K562 (cell line): ENCODE measurements around the gene FLCN. TPM values are rescaled to one million over a fixed set of nuclear protein-coding genes. Genes with fewer than 3 reads are reported as not detected.

ENCODE experiments used
- ASH1L ChIP-seq: fragments of 450-650 bp; IDR thresholded peaks from 2 replicates; pipeline ENCODE4 v1.6.1; 2018; ENCODE audit warnings: borderline replicate concordance, mild to moderate bottlenecking, low read depth; ENCODE audit not compliant: partially characterized antibody
- C11orf30 ChIP-seq: fragments of 450-650 bp; IDR thresholded peaks from 2 replicates; pipeline ENCODE4 v1.6.1; 2016; ENCODE audit warnings: low read depth, mild to moderate bottlenecking
- CHD4 ChIP-seq: fragments of 200-600 bp; sonication (generic); IDR thresholded peaks from 3 replicates; pipeline ENCODE4 v1.6.1; 2012; ENCODE audit warnings: low read depth, mild to moderate bottlenecking, mixed read lengths, low read length, inconsistent platforms; ENCODE audit not compliant: insufficient read depth, insufficient replicate concordance, poor library complexity, severe bottlenecking
- ERF ChIP-seq: fragments of 450-650 bp; formaldehyde crosslinking; IDR thresholded peaks from 2 replicates; pipeline ENCODE4 v1.4.0; 2020; ENCODE audit warnings: mild to moderate bottlenecking, mixed read lengths
- ESRRA ChIP-seq: fragments of 450-650 bp; IDR thresholded peaks from 2 replicates; pipeline ENCODE4 v1.6.1; 2014; ENCODE audit warnings: low read depth, mild to moderate bottlenecking, moderate library complexity, borderline replicate concordance
- MAZ ChIP-seq, 2 experiments: fragments of 450-650 bp in 1 of 2; sonication (generic) in 1 of 2; formaldehyde crosslinking; IDR thresholded peaks in 1 of 2; conservative IDR thresholded peaks in 1 of 2; 2 replicates each; pipeline versions ENCODE4 v1.4.0 to v1.5.0; 2020; ENCODE audit warnings: mild to moderate bottlenecking in 1 of 2, missing genetic modification reagents in 1 of 2
- MBD2 ChIP-seq: sonication (generic); IDR thresholded peaks from 2 replicates; pipeline ENCODE4 v1.6.1; 2016; ENCODE audit warnings: low read depth, borderline replicate concordance
- NFRKB ChIP-seq: fragments of 450-650 bp; IDR thresholded peaks from 2 replicates; pipeline ENCODE4 v1.6.1; 2016; ENCODE audit warnings: low read depth
- POLR2AphosphoS5 ChIP-seq: IDR thresholded peaks from 2 replicates; pipeline ENCODE4 v1.6.1; 2011; ENCODE audit warnings: mild to moderate bottlenecking, low read depth, low read length, moderate library complexity; ENCODE audit not compliant: control insufficient read depth, insufficient read depth
- RB1 ChIP-seq: fragments of 450-650 bp; IDR thresholded peaks from 2 replicates; pipeline ENCODE4 v1.6.1; 2017; ENCODE audit warnings: low read depth, mild to moderate bottlenecking
- RBFOX2 ChIP-seq: fragments of 200-400 bp; formaldehyde crosslinking; IDR thresholded peaks from 2 replicates; pipeline ENCODE4 v1.6.1; 2017; ENCODE audit warnings: low read depth, mild to moderate bottlenecking, low read length, moderate library complexity
- SRSF3 ChIP-seq: fragments of 200-400 bp; formaldehyde crosslinking; IDR thresholded peaks from 2 replicates; pipeline ENCODE4 v1.6.1; 2016; ENCODE audit warnings: mild to moderate bottlenecking, low read length, moderate library complexity; ENCODE audit not compliant: insufficient read depth
- ZBTB8A ChIP-seq: fragments of 450-650 bp; IDR thresholded peaks from 2 replicates; pipeline ENCODE4 v1.6.1; 2018; ENCODE audit warnings: mild to moderate bottlenecking, moderate library complexity; ENCODE audit not compliant: partially characterized antibody
- ZFP30 ChIP-seq: fragments of 250-450 bp; sonication (Bioruptor Pico); IDR thresholded peaks from 2 replicates; pipeline ENCODE4 v1.8.0; 2022; ENCODE audit warnings: moderate library complexity, mild to moderate bottlenecking, inconsistent platforms, borderline replicate concordance
- ZNF589 ChIP-seq: fragments of 200-800 bp; sonication (Bioruptor generic); IDR thresholded peaks from 2 replicates; pipeline ENCODE4 v1.6.1; 2016; ENCODE audit warnings: low read depth, missing genetic modification characterization, missing compliant biosample characterization
- polyA plus RNA-seq, 8 experiments: library from polyadenylated mRNA; depleted of rRNA in 4 of 8; stranded (reverse) in 5 of 8; unstranded in 3 of 8; fragments of >200 nt; fragmentation: Nextera tagmentation in 2 of 8; fragmentation: Illumina TruSeq in 1 of 8; extraction: Ambion mirVana in 2 of 8; extraction: Trizol in 1 of 8; gene quantifications; 2 replicates each; pipeline versions ENCODE4 v1.2.1 to v1.2.3, GENCODE V29; 2011 to 2014; ENCODE audit warnings: inconsistent platforms in 1 of 8, missing spikeins in 1 of 8
- total RNA-seq, 7 experiments: library from RNA; depleted of rRNA in 6 of 7; stranded (reverse); fragments of >200 nt in 6 of 7; fragmentation: Illumina TruSeq in 2 of 7; extraction: Trizol in 2 of 7; gene quantifications; 2 replicates each; pipeline versions ENCODE4 v1.2.1 to v1.2.3, GENCODE V29; 2011 to 2021; ENCODE audit warnings: low replicate concordance in 1 of 7
- TF ChIP-seq, protein P1 (sequence below), 2 experiments: fragments of 450-650 bp; formaldehyde crosslinking in 1 of 2; IDR thresholded peaks; 2 replicates each; pipeline versions ENCODE4 v1.4.0 to v1.6.1; 2014 to 2020; ENCODE audit warnings: mild to moderate bottlenecking in 2 of 2, borderline replicate concordance in 1 of 2, low read depth in 1 of 2

Gene FLCN
- total and polyA plus RNA-seq, 9 of the 15 experiments (the other 6 are each of a cell fraction or from before 2014, with no cell fraction given) = 1.6 to 33.5 (median 10.9) TPM

DNA sequence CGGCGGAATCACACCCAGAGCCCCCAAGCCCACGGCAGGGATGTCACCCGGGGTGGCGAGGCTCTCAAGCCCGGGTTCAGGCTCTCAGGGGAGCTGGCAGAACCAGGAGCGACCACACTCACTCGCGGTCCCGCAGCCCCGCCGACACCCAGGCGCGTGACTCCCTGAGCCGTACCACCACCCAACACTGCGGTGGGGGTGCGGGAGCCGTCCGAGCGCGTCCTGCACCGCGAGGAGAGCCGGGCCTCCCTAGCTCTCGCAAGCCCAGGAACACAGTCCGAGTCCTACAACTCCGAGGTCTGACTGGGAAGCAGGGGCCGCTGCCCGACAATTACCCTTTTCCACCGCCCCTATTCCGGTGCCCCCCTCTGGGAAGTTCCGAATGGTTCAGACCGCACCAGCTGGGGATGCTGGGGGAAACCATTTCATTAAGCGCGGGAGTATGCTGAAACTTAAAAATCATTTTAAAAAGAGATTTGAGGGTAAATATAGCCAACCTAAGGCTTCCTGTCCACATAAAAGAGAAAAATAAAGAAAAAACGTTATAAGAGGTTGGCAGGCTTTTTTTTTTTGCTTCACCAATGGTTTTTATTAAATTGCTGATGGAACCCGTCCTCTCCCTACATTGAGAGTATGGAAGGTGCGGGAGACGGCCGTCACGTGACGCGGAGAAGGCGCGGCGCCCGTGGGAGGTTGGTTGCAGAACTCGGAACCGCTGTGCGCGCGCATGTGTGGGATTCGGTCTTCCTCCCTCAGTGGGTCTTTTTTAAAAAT lies at the start of gene FLCN (continued):
- no peak for TF ChIP-seq ZFP30
- TF ChIP-seq C11orf30 = no peak; the same call in 1 of the 2 replicates
- TF ChIP-seq MBD2 = peak; percentile 95
- TF ChIP-seq ERF (CRISPR knock-in tag) = 0 out of 2 replicates have a peak, but pooled peaks have one; percentile 20
- peak; percentile 88 for TF ChIP-seq ASH1L
- peak in 1 of 2 experiments; percentile 56; a peak in 1 of 4 replicates for TF ChIP-seq MAZ (CRISPR knock-in tag; conservative IDR thresholded peaks at IDR 0.05 in 1 of 2, IDR thresholded peaks at IDR 0.05 in 1 of 2)
- peak; percentile 76; the same call in 1 of the 2 replicates for TF ChIP-seq RB1
- peak; percentile 50; the same call in 1 of the 2 replicates for TF ChIP-seq POLR2AphosphoS5
- TF ChIP-seq ESRRA = peak; percentile 83; the same call in 1 of the 2 replicates
- no peak for TF ChIP-seq CHD4
- TF ChIP-seq ZNF589 = no peak
- TF ChIP-seq NFRKB = no peak; the same call in none of the 2 replicates
- peak; percentile 88 for TF ChIP-seq RBFOX2
- TF ChIP-seq ZBTB8A = no peak
- TF ChIP-seq SRSF3 = no peak
- TF ChIP-seq, protein P1, sequence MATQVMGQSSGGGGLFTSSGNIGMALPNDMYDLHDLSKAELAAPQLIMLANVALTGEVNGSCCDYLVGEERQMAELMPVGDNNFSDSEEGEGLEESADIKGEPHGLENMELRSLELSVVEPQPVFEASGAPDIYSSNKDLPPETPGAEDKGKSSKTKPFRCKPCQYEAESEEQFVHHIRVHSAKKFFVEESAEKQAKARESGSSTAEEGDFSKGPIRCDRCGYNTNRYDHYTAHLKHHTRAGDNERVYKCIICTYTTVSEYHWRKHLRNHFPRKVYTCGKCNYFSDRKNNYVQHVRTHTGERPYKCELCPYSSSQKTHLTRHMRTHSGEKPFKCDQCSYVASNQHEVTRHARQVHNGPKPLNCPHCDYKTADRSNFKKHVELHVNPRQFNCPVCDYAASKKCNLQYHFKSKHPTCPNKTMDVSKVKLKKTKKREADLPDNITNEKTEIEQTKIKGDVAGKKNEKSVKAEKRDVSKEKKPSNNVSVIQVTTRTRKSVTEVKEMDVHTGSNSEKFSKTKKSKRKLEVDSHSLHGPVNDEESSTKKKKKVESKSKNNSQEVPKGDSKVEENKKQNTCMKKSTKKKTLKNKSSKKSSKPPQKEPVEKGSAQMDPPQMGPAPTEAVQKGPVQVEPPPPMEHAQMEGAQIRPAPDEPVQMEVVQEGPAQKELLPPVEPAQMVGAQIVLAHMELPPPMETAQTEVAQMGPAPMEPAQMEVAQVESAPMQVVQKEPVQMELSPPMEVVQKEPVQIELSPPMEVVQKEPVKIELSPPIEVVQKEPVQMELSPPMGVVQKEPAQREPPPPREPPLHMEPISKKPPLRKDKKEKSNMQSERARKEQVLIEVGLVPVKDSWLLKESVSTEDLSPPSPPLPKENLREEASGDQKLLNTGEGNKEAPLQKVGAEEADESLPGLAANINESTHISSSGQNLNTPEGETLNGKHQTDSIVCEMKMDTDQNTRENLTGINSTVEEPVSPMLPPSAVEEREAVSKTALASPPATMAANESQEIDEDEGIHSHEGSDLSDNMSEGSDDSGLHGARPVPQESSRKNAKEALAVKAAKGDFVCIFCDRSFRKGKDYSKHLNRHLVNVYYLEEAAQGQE (IDR thresholded peaks at IDR 0.05; ENCODE audit: borderline replicate concordance) = peak; percentile 76
- TF ChIP-seq, protein P1 (CRISPR knock-in tag; IDR thresholded peaks at IDR 0.05; ENCODE audit: low read depth) = no peak
